Measurements from ENCODE around the gene PIK3C2G. TPM values are rescaled to one million over a fixed set of nuclear protein-coding genes. Genes with fewer than 3 reads are reported as not detected.

The PIK3C2G gene
- total RNA-seq, 1 donor from 2014 or later, result 0.59 TPM

GRCh38 chr12:18443768-18444437 is 182.6 kb downstream of the PIK3C2G start:
- no peak overlapping the region for H3K4me3 ChIP-seq
- TF ChIP-seq CTCF (IDR thresholded peaks at IDR 0.05), result no peak
- no peak overlapping the region for H3K27ac ChIP-seq
- no peaks in the 10 kb centered on the region for H3K27me3 ChIP-seq (ENCODE audit: low read depth)
- intact Hi-C loops (cut with DNase I), result no loop called here
- ATAC-seq (peak; percentile 61 to 93), DNase-seq (no peak)
- no peaks in the 10 kb centered on the region for H3K9me3 ChIP-seq
- no peaks in the 10 kb centered on the region for H3K36me3 ChIP-seq
- no peaks in the 10 kb centered on the region for H3K4me1 ChIP-seq

- no peaks in the 10 kb centered on the region for H3K4me1 ChIP-seq
- no peaks in the 10 kb centered on the region for H3K27me3 ChIP-seq (ENCODE audit: low read depth)
- TF ChIP-seq CTCF (IDR thresholded peaks at IDR 0.05), result no peak
- no peaks in the 10 kb centered on the region for H3K9me3 ChIP-seq
- no peaks in the 10 kb centered on the region for H3K36me3 ChIP-seq
- DNase-seq (no peak), ATAC-seq (no peak)
- no peak overlapping the region for H3K4me3 ChIP-seq
- intact Hi-C loops (cut with DNase I), result no loop called here
- no peak overlapping the region for H3K27ac ChIP-seq
Observed at GRCh38 chr12:18446061-18446644, 184.8 kb downstream of the PIK3C2G start.

DNA sequence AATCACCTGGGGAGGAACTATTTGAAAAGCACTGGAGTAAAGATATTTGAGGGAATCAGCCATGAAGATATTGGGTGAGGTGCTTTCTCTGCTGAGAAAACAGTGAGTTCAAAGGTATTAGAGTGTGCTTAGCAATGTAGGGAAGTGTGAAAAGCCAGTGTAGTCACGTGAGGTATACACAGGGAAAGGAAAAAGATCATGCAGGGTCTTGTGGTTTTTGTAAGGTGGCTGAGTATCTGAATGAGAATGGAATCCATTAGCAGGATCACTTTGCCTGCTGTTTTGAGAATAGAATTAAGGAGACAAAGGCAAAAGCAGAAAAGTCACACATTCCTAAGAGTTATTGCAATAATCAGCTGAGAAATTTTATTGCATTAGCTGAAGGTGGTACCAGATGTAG is 193.0 kb downstream of the PIK3C2G start:
- no peak overlapping the region for H3K27ac ChIP-seq
- no peaks in the 10 kb centered on the region for H3K4me1 ChIP-seq
- intact Hi-C loops (cut with DNase I), result no loop called here
- no peak overlapping the region for H3K4me3 ChIP-seq
- DNase-seq (no peak), ATAC-seq (no peak)
- H3K36me3 ChIP-seq, result no peaks in the 10 kb centered on the region
- H3K27me3 ChIP-seq (ENCODE audit: low read depth), result no peaks in the 10 kb centered on the region
- no peak for TF ChIP-seq CTCF (IDR thresholded peaks at IDR 0.05)
- no peaks in the 10 kb centered on the region for H3K9me3 ChIP-seq

- no peaks in the 10 kb centered on the region for H3K36me3 ChIP-seq
- DNase-seq (no peak), ATAC-seq (no peak)
- no peaks in the 10 kb centered on the region for H3K27me3 ChIP-seq (ENCODE audit: low read depth)
- no peaks in the 10 kb centered on the region for H3K9me3 ChIP-seq
- no peak for TF ChIP-seq CTCF (IDR thresholded peaks at IDR 0.05)
- no peaks in the 10 kb centered on the region for H3K4me1 ChIP-seq
- H3K4me3 ChIP-seq, result no peak overlapping the region
- no peak overlapping the region for H3K27ac ChIP-seq
- intact Hi-C loops (cut with DNase I), result no loop called here
Observed at GRCh38 chr12:18456344-18456743, 195.0 kb downstream of the PIK3C2G start.

DNA sequence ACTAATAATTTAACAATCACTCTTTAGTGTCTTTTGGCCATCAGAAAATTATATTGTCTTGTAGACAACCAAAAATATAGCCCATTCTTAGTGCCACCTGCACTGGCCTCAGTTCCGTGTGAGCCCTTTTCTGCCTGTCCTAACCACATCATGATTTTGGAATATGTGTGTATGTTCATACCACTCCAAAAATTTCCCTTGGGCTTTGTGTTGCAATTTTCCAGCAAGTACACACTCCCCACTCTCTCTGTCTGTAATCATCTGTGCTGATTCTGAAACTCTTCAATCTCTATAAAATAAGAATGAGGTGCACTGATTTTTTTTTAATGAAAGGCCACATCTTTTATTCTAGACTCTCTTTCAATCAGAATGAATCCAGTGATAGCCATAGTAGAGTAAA is 196.0 kb downstream of the PIK3C2G start:
- no peaks in the 10 kb centered on the region for H3K36me3 ChIP-seq
- intact Hi-C loops (cut with DNase I), result no loop called here
- no peak for ATAC-seq
- no peak for TF ChIP-seq CTCF (IDR thresholded peaks at IDR 0.05)
- DNase-seq, result no peak
- no peak overlapping the region for H3K27ac ChIP-seq
- H3K9me3 ChIP-seq, result no peaks in the 10 kb centered on the region
- no peak overlapping the region for H3K4me3 ChIP-seq
- H3K4me1 ChIP-seq, result no peaks in the 10 kb centered on the region
- H3K27me3 ChIP-seq (ENCODE audit: low read depth), result no peaks in the 10 kb centered on the region
